ENCODE measurements around the gene FAM8A1.

The FAM8A1 gene, protein sequence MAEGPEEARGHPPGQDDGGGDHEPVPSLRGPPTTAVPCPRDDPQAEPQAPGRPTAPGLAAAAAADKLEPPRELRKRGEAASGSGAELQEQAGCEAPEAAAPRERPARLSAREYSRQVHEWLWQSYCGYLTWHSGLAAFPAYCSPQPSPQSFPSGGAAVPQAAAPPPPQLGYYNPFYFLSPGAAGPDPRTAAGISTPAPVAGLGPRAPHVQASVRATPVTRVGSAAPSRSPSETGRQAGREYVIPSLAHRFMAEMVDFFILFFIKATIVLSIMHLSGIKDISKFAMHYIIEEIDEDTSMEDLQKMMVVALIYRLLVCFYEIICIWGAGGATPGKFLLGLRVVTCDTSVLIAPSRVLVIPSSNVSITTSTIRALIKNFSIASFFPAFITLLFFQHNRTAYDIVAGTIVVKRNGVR

DNA sequence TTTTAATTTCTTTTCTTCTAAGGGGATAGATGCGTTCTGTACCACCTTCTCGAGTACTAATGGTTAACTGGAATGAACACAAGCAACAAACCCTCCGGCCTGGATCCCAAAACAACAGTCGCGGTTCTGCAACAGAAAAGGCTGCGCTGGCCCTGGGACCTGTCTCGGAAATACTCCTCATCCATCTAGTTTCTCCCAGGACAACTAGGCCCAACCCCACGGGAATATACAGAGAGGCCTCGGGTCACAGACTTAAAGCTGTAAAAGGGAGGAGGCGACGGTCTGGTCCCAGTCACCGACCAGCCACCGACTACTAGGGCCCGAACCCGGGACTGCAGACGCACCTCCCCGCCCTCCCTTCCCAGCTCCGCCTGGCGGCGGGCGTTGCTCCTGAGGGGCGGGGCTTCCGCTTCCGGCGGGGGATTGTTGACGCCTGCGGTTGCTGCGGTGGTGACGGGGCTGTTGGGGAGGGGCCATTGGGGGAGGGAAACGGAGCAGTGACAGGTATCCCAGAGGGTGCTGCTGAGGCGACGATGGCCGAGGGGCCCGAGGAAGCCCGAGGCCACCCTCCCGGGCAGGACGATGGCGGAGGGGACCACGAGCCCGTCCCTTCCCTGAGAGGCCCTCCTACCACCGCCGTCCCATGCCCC is at the start of gene FAM8A1:
TSS of gene FAM8A1 (plus strand) at position 426 of the 650 bp plus-strand sequence. CDS start at position 534, 108 bp downstream.
- Histone ChIP-seq H4K20me1 (ENCODE audit: insufficient read depth, low read length) (peaks cover 4% of the 10 kb centered on the region; the same call in 1 of the 2 replicates), H3F3A (ENCODE audit: insufficient read depth, low read length) (peaks cover 6% of the 10 kb centered on the region)

DNA sequence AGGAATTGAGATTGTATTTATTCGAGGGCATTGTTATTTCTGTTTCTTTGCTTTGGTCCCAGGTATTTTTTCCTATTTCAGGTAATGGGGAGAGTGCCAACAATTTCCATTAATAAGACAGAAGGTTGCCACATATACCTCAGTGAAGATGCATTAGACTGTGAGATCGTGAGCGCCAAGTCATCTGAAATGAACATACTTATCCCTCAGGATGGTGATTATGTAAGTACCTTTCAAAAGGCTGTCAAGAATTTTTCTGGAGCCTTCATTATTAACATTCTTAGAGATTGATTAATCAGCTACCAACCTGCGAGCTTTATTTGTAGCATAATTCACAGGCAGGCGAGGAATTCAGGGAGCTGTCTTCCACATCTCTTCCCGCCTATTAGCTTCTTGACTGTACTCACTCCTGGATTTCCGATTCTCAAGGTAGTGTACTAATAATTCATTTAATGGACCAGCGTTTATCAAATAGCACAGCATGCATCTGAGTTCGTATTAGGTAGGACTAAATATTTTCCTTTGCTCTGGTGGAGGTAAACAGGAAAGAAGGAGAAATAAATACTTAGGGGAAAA is 48.6 kb upstream of the FAM8A1 start:
- TF ChIP-seq EZH2phosphoT487 (IDR thresholded peaks at IDR 0.05; ENCODE audit: low read length) (no peak), EZH2 (optimal IDR thresholded peaks at IDR 0.05; ENCODE audit: low read depth, low read length) (no peak)
- TF ChIP-seq, protein P1, sequence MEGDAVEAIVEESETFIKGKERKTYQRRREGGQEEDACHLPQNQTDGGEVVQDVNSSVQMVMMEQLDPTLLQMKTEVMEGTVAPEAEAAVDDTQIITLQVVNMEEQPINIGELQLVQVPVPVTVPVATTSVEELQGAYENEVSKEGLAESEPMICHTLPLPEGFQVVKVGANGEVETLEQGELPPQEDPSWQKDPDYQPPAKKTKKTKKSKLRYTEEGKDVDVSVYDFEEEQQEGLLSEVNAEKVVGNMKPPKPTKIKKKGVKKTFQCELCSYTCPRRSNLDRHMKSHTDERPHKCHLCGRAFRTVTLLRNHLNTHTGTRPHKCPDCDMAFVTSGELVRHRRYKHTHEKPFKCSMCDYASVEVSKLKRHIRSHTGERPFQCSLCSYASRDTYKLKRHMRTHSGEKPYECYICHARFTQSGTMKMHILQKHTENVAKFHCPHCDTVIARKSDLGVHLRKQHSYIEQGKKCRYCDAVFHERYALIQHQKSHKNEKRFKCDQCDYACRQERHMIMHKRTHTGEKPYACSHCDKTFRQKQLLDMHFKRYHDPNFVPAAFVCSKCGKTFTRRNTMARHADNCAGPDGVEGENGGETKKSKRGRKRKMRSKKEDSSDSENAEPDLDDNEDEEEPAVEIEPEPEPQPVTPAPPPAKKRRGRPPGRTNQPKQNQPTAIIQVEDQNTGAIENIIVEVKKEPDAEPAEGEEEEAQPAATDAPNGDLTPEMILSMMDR (IDR thresholded peaks at IDR 0.05; ENCODE audit: low read length), result no peak

More for the DNA sequence above, at the start of gene FAM8A1:
- Histone ChIP-seq H3K36me3 (replicated peaks; ENCODE audit: insufficient read depth, low read length) (no peaks in the 10 kb centered on the region), H3K79me2 (ENCODE audit: low read length) (peaks cover 20% of the 10 kb centered on the region), H3K4me3 (ENCODE audit: low read length) (peak within 1 kb of the TSS; percentile 64), H3K27ac (ENCODE audit: low read length) (peak within 1 kb of the TSS; percentile 81), H2AFZ (ENCODE audit: low read length) (peak within 1 kb of the TSS; percentile 97), H3K9me3 (replicated peaks; ENCODE audit: insufficient read depth, low read length) (no peaks in the 10 kb centered on the region), H3K9me2 (replicated peaks; ENCODE audit: insufficient read depth, low read length) (no peaks in the 10 kb centered on the region), H3K9ac (ENCODE audit: low read length) (peak within 1 kb of the TSS; percentile 86), H3K4me1 (ENCODE audit: low read length) (no peaks in the 10 kb centered on the region; the same call in 1 of the 2 replicates), H3K4me2 (ENCODE audit: low read depth, low read length) (peak within 1 kb of the TSS; percentile 91), H3K27me3 (replicated peaks; ENCODE audit: insufficient read depth, low read length) (no peaks in the 10 kb centered on the region)
- peak; percentile 93 for DNase-seq
- TF ChIP-seq, protein P1 (IDR thresholded peaks at IDR 0.05; ENCODE audit: low read length), result peak; percentile 15; the same call in 1 of the 2 replicates
- no peak for TF ChIP-seq EZH2 (optimal IDR thresholded peaks at IDR 0.05; ENCODE audit: low read depth, low read length)
- no peak for TF ChIP-seq EZH2phosphoT487 (IDR thresholded peaks at IDR 0.05; ENCODE audit: low read length)

DNA sequence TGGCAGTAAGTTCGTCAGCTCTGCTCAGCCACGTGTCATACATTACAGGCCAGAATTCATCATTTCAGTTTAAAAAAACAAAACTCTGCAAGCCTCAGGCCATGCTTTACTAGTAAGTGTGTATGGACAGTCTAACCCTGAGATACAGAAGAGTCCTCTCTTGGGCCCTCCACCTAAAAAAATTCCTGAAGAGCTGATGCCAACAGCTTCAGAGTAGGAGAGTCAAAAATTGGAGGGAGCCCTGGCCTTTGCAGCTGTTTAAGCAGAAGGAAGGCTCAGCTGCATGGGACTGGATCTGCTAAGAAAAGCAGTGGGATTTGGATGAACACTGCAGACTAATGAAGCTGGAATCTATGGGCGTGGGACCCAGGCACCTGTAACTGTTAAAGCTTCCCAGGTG is 47.2 kb upstream of the FAM8A1 start:
- Histone ChIP-seq H3K27ac (ENCODE audit: low read length) (no peak overlapping the region), H3K4me1 (ENCODE audit: low read length) (no peaks in the 10 kb centered on the region), H3K79me2 (ENCODE audit: low read length) (no peaks in the 10 kb centered on the region), H3K4me3 (ENCODE audit: low read length) (no peak overlapping the region), H3K4me2 (ENCODE audit: low read depth, low read length) (no peak overlapping the region), H3K9me2 (replicated peaks; ENCODE audit: insufficient read depth, low read length) (no peaks in the 10 kb centered on the region), H3K9ac (ENCODE audit: low read length) (no peak overlapping the region), H2AFZ (ENCODE audit: low read length) (no peak overlapping the region), H3F3A (ENCODE audit: insufficient read depth, low read length) (no peaks in the 10 kb centered on the region), H3K27me3 (replicated peaks; ENCODE audit: insufficient read depth, low read length) (no peaks in the 10 kb centered on the region), H3K36me3 (replicated peaks; ENCODE audit: insufficient read depth, low read length) (no peaks in the 10 kb centered on the region), H3K9me3 (replicated peaks; ENCODE audit: insufficient read depth, low read length) (no peaks in the 10 kb centered on the region), H4K20me1 (ENCODE audit: insufficient read depth, low read length) (no peaks in the 10 kb centered on the region)
- TF ChIP-seq EZH2 (optimal IDR thresholded peaks at IDR 0.05; ENCODE audit: low read depth, low read length) (no peak), EZH2phosphoT487 (IDR thresholded peaks at IDR 0.05; ENCODE audit: low read length) (no peak)
- TF ChIP-seq, protein P1 (IDR thresholded peaks at IDR 0.05; ENCODE audit: low read length), result no peak
- DNase-seq, result no peak

More for the DNA sequence above, 48.6 kb upstream of the FAM8A1 start:
- H3K4me2 ChIP-seq (ENCODE audit: low read depth, low read length), result no peak overlapping the region
- no peaks in the 10 kb centered on the region for H3K9me3 ChIP-seq (replicated peaks; ENCODE audit: insufficient read depth, low read length)
- H3K27me3 ChIP-seq (replicated peaks; ENCODE audit: insufficient read depth, low read length), result no peaks in the 10 kb centered on the region
- no peak for DNase-seq
- no peaks in the 10 kb centered on the region for H3K4me1 ChIP-seq (ENCODE audit: low read length)
- H3K9me2 ChIP-seq (replicated peaks; ENCODE audit: insufficient read depth, low read length), result no peaks in the 10 kb centered on the region
- no peak overlapping the region for H2AFZ ChIP-seq (ENCODE audit: low read length)
- no peaks in the 10 kb centered on the region for H4K20me1 ChIP-seq (ENCODE audit: insufficient read depth, low read length)
- no peak overlapping the region for H3K27ac ChIP-seq (ENCODE audit: low read length)
- no peaks in the 10 kb centered on the region for H3F3A ChIP-seq (ENCODE audit: insufficient read depth, low read length)
- H3K79me2 ChIP-seq (ENCODE audit: low read length), result no peaks in the 10 kb centered on the region
- no peak overlapping the region for H3K4me3 ChIP-seq (ENCODE audit: low read length)
- H3K9ac ChIP-seq (ENCODE audit: low read length), result no peak overlapping the region
- no peaks in the 10 kb centered on the region for H3K36me3 ChIP-seq (replicated peaks; ENCODE audit: insufficient read depth, low read length)
